Thyroid gland (tissue), 4 donors: ENCODE data around the gene TSPAN8. TPM values are rescaled to one million over a fixed set of nuclear protein-coding genes. Genes with fewer than 3 reads are reported as not detected.
"Not testable (repeated sequence)": the region's sequence is repeated elsewhere in the genome, so short reads cannot be mapped to it uniquely, and the experiment has no call there.

Source experiments
- DNase-seq, 2 donors: peaks; one replicate each; pipeline ENCODE4 v3.0.0-alpha.2; 2019
- H3K27ac ChIP-seq, 3 donors: fragments of 200-600 bp; sonication (generic); 1 replicate in 2 of 3; 2 replicates in 1 of 3; pipeline ENCODE4 v1.5.1; 2016 to 2019; ENCODE audit warnings: mild to moderate bottlenecking in 1 of 3, moderate library complexity in 1 of 3
- H3K27me3 ChIP-seq: fragments of 200-600 bp; sonication (generic); one replicate; pipeline ENCODE4 v1.5.1; 2019
- H3K36me3 ChIP-seq, 2 donors: fragments of 200-600 bp; sonication (generic); one replicate each; pipeline ENCODE4 v1.5.1; 2016 to 2019
- H3K4me1 ChIP-seq, 2 donors: fragments of 200-600 bp; sonication (generic); one replicate each; pipeline ENCODE4 v1.5.1; 2017 to 2019
- H3K4me3 ChIP-seq, 3 donors: fragments of 200-600 bp; sonication (generic); replicated peaks in 1 of 3; 1 replicate in 2 of 3; 2 replicates in 1 of 3; pipeline ENCODE4 v1.5.1; 2016; ENCODE audit warnings: mild to moderate bottlenecking in 1 of 3
- H3K9me3 ChIP-seq: fragments of 200-600 bp; sonication (generic); one replicate; pipeline ENCODE4 v1.5.1; 2017
- POLR2A ChIP-seq, 2 donors: fragments of 450-650 bp; IDR thresholded peaks; one replicate each; pipeline ENCODE4 v1.6.1; 2017; ENCODE audit warnings: antibody characterized with exemption in 2 of 2, mild to moderate bottlenecking in 2 of 2, moderate library complexity in 1 of 2
- WGBS, 2 donors: methylation state at CpG; one replicate each; pipeline ENCODE4 v1.1.5; 2017; 5-methylcytosine and 5-hydroxymethylcytosine counted together
- intact Hi-C: fragments of 100-400 bp; cut with DNase I; formaldehyde crosslinking; loops from one replicate; pipeline ENCODE4 v1.15.1; 2023
- total RNA-seq, 4 donors: library from RNA; depleted of rRNA; stranded (reverse); fragments of >200 nt; gene quantifications; one replicate each; pipeline ENCODE4 v1.2.3, GENCODE V29; 2016
- TF ChIP-seq, protein P1 (sequence below), 6 experiments: fragments of 200-600 bp in 3 of 6; fragments of 450-650 bp in 3 of 6; sonication (generic) in 3 of 6; IDR thresholded peaks; one replicate each; pipeline ENCODE4 v1.5.1; 2016 to 2019; ENCODE audit warnings: antibody characterized with exemption in 6 of 6, mild to moderate bottlenecking in 2 of 6, inconsistent platforms in 1 of 6, moderate library complexity in 1 of 6

The TSPAN8 gene
- total RNA-seq, 4 donors from 2014 or later: 3.7 to 9.6 (median 8.0) TPM

DNA sequence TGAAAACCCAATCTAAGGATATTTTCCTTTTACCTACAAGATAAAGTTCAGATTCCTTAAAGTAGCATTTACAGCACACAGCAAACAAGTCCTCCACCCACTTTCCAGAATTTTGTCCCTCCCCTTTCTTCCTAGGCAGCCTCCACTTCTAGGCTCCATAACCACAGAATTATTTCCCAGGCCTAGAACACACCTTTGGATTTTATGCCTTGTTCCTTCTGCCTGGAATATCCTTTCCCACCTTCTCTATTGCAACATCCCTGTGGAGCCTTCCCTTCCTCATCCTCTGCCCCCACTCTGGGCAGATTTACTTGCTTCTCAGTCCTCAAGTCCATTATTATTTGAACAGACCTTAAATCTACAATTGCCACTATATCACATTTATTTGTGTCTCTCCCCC is 2.1 kb upstream of the TSPAN8 start:
- intact Hi-C loops: no loop called here

DNA sequence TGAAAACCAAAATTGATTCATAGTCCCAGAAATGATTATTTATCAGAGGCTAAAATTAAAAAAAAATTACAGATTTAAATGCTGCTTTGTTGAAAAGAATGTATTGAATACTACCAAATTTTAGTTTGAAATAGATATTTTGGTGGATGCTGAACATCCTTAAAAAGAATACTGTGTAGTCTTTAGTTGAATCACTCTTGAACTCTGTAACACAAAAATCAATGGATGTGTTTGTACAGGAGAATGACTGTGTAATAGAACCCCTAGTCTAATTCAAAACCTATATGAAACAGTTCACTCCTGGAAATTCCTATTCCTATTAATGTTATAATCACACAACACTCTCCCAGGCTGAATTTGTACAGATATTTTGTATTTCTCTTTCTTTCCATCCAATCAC is 1.5 kb upstream of the TSPAN8 start:
- TF ChIP-seq, protein P1, sequence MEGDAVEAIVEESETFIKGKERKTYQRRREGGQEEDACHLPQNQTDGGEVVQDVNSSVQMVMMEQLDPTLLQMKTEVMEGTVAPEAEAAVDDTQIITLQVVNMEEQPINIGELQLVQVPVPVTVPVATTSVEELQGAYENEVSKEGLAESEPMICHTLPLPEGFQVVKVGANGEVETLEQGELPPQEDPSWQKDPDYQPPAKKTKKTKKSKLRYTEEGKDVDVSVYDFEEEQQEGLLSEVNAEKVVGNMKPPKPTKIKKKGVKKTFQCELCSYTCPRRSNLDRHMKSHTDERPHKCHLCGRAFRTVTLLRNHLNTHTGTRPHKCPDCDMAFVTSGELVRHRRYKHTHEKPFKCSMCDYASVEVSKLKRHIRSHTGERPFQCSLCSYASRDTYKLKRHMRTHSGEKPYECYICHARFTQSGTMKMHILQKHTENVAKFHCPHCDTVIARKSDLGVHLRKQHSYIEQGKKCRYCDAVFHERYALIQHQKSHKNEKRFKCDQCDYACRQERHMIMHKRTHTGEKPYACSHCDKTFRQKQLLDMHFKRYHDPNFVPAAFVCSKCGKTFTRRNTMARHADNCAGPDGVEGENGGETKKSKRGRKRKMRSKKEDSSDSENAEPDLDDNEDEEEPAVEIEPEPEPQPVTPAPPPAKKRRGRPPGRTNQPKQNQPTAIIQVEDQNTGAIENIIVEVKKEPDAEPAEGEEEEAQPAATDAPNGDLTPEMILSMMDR (IDR thresholded peaks at IDR 0.05): no peak
- no peaks in the 10 kb centered on the region for H3K36me3 ChIP-seq
- H3K4me3 ChIP-seq: no peak overlapping the region
- no peaks in the 10 kb centered on the region for H3K27me3 ChIP-seq
- intact Hi-C loops: no loop called here
- no peak for DNase-seq
- no peaks in the 10 kb centered on the region for H3K9me3 ChIP-seq
- peak overlapping the region in 1 of 3 donors; percentile 54 for H3K27ac ChIP-seq
- peaks cover 32 to 33% of the 10 kb centered on the region in 2 donors for H3K4me1 ChIP-seq

More for the DNA sequence above, 2.1 kb upstream of the TSPAN8 start:
- Histone ChIP-seq H3K27me3 (no peaks in the 10 kb centered on the region), H3K4me1 (peaks cover 35 to 40% of the 10 kb centered on the region in 2 donors), H3K4me3 (no peak overlapping the region), H3K9me3 (no peaks in the 10 kb centered on the region), H3K27ac (no peak overlapping the region), H3K36me3 (no peaks in the 10 kb centered on the region)
- DNase-seq: no peak
- TF ChIP-seq POLR2A (IDR thresholded peaks at IDR 0.05): no peak
- TF ChIP-seq, protein P1 (IDR thresholded peaks at IDR 0.05): no peak

DNA sequence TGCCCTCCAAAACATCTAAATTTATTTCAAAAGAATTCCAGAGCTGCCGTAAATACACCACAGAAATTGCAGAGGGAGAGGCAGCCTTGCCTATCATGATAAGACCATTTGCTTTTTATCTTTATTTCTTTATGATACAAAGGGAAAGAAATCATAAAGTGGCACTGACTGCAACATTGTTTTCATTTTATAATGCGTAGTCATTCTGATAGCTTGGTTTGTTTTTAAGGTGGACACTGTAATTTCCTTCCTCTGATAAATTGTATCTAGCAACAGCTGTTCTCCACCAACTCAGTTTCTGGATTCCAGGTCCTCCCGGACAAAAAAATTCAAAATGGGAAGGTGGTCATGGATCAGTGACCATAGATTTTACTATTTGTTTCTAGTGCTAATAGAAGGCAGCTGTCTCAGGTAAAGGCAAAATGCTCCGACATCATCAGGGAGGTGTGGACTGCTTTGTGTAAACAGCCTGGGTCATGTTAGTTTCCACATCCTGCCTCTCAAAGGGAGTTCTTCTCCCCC is 623 bp upstream of the TSPAN8 start:
- no peak overlapping the region for H3K4me3 ChIP-seq
- H3K27me3 ChIP-seq: no peaks in the 10 kb centered on the region
- WGBS, 2 donors: 38 to 46% methylated on average over 4 of the region's 4 CpGs
- no peaks in the 10 kb centered on the region for H3K36me3 ChIP-seq
- H3K27ac ChIP-seq: peak overlapping the region in 2 of 3 donors; percentile 46 to 54
- DNase-seq: peak in 1 of 2 donors; percentile 10
- no peak for TF ChIP-seq POLR2A (IDR thresholded peaks at IDR 0.05)
- TF ChIP-seq, protein P1 (IDR thresholded peaks at IDR 0.05): no peak
- peaks cover 24 to 25% of the 10 kb centered on the region in 2 donors for H3K4me1 ChIP-seq
- intact Hi-C loops: no loop called here
- H3K9me3 ChIP-seq: no peaks in the 10 kb centered on the region

DNA sequence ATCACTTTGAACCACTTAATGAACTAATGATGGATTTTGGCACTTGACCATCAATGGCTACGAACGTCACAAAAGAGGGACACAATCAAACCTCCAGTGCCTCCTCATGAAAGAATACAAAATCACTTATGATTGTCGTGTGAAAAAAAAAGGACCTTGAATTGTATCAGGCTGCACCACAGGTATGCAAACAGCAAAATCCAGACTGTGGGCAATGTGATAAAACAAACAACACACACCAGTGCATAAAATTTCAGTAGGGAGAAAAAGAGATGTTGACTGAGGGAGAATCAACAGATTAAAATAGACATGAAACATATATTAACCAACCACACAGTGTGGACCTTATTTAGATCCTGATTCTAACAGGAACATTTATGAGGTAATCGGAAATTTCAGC is 2.6 kb downstream of the TSPAN8 start:
- Histone ChIP-seq H3K27me3 (no peaks in the 10 kb centered on the region), H3K27ac (peak overlapping the region in 1 of 3 donors; percentile 51), H3K36me3 (no peaks in the 10 kb centered on the region), H3K4me3 (no peak overlapping the region), H3K9me3 (no peaks in the 10 kb centered on the region), H3K4me1 (peaks cover 21 to 25% of the 10 kb centered on the region in 2 donors)
- WGBS, 2 donors: 43 to 51% methylated on average over 4 of the region's 4 CpGs
- intact Hi-C loops: no loop called here
- peak in 1 of 2 donors; percentile 8 for DNase-seq
- TF ChIP-seq, protein P1 (IDR thresholded peaks at IDR 0.05): no peak
- TF ChIP-seq POLR2A (IDR thresholded peaks at IDR 0.05): no peak

DNA sequence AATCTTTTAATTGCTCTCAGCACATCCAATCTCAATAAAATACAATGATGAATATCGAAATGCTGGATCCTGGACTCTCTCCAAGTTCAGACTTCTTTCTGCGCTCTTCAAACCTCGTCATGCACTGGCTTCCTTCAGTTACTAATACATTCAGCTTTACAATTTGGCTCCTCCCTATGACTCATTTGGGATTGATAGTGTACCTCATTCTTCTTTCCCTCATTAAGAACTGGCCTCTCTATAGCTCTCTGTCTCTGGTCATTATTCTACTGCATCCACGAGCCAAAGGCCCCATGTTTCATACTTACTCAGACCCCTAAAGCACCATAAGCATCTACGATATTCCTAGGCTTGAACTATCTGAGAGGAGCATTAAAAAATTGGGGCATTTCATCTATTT is 4.9 kb downstream of the TSPAN8 start:
- no peak for TF ChIP-seq POLR2A (IDR thresholded peaks at IDR 0.05)
- TF ChIP-seq, protein P1 (IDR thresholded peaks at IDR 0.05): no peak
- Histone ChIP-seq H3K9me3 (no peaks in the 10 kb centered on the region), H3K4me1 (peaks cover 7 to 9% of the 10 kb centered on the region in 2 donors), H3K4me3 (no peak overlapping the region), H3K27me3 (no peaks in the 10 kb centered on the region), H3K27ac (no peak overlapping the region), H3K36me3 (no peaks in the 10 kb centered on the region)
- DNase-seq: no peak
- intact Hi-C loops: no loop called here
- 92 to 93% methylated on average over 5 of the region's 5 CpGs for WGBS, 2 donors

DNA sequence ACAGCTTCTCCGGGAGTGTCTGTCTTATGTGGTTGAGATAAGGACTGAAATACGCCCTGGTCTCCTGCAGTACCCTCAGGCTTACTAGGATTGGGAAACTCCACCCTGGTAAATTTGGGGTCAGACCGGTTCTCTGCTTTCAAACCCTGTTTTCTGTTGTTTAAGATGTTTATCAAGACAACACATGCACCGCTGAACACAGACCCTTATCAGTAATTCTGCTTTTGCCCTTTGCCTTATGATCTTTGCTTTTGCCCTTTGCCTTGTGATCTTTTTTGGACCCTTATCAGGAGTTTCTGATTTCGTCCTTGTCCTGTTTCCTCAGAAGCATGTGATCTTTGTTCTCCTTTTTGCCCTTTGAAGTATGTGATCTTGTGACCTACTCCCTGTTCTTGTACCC is 7.8 kb downstream of the TSPAN8 start:
- H3K9me3 ChIP-seq, H3K4me3 ChIP-seq, H3K27me3 ChIP-seq, H3K36me3 ChIP-seq, H3K4me1 ChIP-seq, intact Hi-C loops, DNase-seq, H3K27ac ChIP-seq: not testable (repeated sequence)
- WGBS, 2 donors: 91% methylated on average over 5 of the region's 5 CpGs
